ENCODE measurements around the gene TMEM11. TPM values are rescaled to one million over a fixed set of nuclear protein-coding genes. Genes with fewer than 3 reads are reported as not detected.

Gene TMEM11
- polyA plus RNA-seq, 2 of the 4 experiments (the other 2 are of a cell fraction) = 57.7 to 61.0 TPM

DNA sequence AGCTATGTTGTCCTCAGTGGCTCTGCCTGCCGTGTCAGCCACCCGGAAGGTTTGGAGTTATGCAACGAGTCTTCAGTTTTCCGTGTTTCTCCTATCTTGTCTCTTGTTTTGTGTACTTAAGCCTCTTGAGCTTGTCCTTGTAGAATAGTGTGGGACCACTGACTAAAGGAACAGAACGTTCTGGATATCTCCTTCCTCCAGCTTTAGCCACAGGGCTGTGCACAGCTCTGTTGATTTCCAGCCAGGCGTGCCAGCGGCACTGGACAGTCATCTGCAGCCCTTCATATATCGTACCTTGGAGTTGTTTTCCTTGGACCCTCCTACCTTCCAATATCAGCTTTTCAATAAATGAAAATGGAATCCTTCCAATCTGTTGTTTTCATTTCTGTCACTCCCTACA, 39.8 kb downstream of the TMEM11 start:
- Histone ChIP-seq H3K4me3 (no peak overlapping the region), H3K9me3 (no peaks in the 10 kb centered on the region), H3K4me2 (no peak overlapping the region), H3K27ac (no peak overlapping the region), H3K4me1 (no peaks in the 10 kb centered on the region)
- no peak for FAIRE-seq
- POLR2A ChIA-PET = no interaction called here
- no peak for ATAC-seq
- 85% methylated on average over 8 of the region's 8 CpGs for WGBS (ENCODE audit: missing lambda C conversion rate)
- TF ChIP-seq RAD21 (conservative IDR thresholded peaks at IDR 0.05 in 1 of 2, IDR thresholded peaks at IDR 0.05 in 1 of 2) = no peak
- TF ChIP-seq HOXB13 (CRISPR knock-in tag; IDR thresholded peaks at IDR 0.05; ENCODE audit: low read depth) = no peak
- no peak for TF ChIP-seq CBX8 (IDR thresholded peaks at IDR 0.05)
- CTCF ChIA-PET = interaction anchor here (1.7 kb wide), 1 partner anchor 10 kb away, joined by 4 read pairs; no protein-coding TSS in a partner anchor
- DNase-seq (ENCODE audit: low read depth in 1 of 2, low spot score in 1 of 2) = no peak

DNA sequence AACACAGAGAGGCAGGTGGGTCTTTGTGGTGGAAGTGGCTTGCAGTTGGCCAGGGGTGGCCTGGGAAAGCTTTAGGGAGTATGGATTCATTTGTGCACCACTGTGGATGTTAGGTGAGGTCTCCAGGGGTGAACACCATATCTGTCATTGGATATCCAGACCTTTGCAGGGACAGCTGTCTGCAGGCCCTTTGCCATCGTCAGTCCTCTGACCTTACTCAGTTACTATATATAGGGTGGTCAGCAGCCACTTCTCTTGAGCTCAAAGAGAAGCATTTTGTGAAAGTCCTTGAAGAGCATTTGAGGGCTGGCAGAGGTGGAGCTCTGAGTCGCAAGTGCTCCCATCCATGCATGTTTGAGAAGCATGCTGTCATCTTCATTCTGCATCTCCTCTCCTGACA, 40.4 kb downstream of the TMEM11 start:
- Histone ChIP-seq H3K27ac (no peak overlapping the region), H3K9me3 (no peaks in the 10 kb centered on the region), H3K4me1 (no peaks in the 10 kb centered on the region), H3K4me3 (no peak overlapping the region), H3K4me2 (no peak overlapping the region)
- no peak for DNase-seq (ENCODE audit: low read depth in 1 of 2, low spot score in 1 of 2)
- WGBS (ENCODE audit: missing lambda C conversion rate) = 95% methylated on average over 2 of the region's 2 CpGs
- ATAC-seq = no peak
- TF ChIP-seq MYC (IDR thresholded peaks at IDR 0.05; ENCODE audit: borderline replicate concordance, low read length) (no peak), CBX2 (IDR thresholded peaks at IDR 0.05; ENCODE audit: borderline replicate concordance, low read depth) (no peak), REST (IDR thresholded peaks at IDR 0.05) (no peak), BCL3 (IDR thresholded peaks at IDR 0.05) (no peak), EHF (CRISPR knock-in tag; IDR thresholded peaks at IDR 0.05) (no peak), NPAS2 (CRISPR knock-in tag; IDR thresholded peaks at IDR 0.05; ENCODE audit: borderline replicate concordance) (no peak), MAZ (IDR thresholded peaks at IDR 0.05; ENCODE audit: borderline replicate concordance, low read depth, low read length) (no peak), HEYL (CRISPR knock-in tag; IDR thresholded peaks at IDR 0.05) (no peak), SMC3 (IDR thresholded peaks at IDR 0.05) (no peak), CHD2 (IDR thresholded peaks at IDR 0.05; ENCODE audit: low read length, partially characterized antibody) (no peak)
- FAIRE-seq = no peak
- ChIA-PET CTCF (interaction anchor here (1.5 to 1.7 kb wide), 2 partner anchors 9 to 45 kb away, joined by 4 read pairs; no protein-coding TSS in a partner anchor), POLR2A (no interaction called here)

DNA sequence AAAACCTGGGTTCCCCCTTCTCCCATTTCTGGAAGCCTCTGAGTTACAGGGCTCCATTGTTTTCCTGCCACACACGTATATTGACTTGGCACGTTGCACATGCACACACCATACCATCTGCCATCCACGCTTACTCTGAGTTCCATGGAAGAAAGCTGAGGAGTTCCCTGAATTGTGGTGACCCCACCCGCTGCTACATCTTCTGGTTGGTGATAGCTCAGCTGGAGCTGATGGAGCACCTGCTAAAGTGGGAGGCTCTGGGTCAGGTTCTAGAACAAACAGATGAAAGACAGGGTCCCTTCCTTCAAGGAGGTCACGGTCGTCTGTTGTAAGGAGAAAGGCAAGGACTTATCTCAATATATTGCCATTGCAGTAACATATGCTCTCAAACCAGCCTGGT, 41.1 kb downstream of the TMEM11 start:
- WGBS (ENCODE audit: missing lambda C conversion rate) = 93% methylated on average over 6 of the region's 6 CpGs
- CTCF ChIA-PET = interaction anchor here (1.5 to 1.7 kb wide), 2 partner anchors 8 to 44 kb away, joined by 4 read pairs; no protein-coding TSS in a partner anchor

More for the DNA sequence above, 41.1 kb downstream of the TMEM11 start:
- FAIRE-seq (no peak), DNase-seq (ENCODE audit: low read depth in 1 of 2, low spot score in 1 of 2) (no peak), ATAC-seq (no peak)
- Histone ChIP-seq H3K4me2 (no peak overlapping the region), H3K9me3 (no peaks in the 10 kb centered on the region), H3K4me1 (no peaks in the 10 kb centered on the region), H3K4me3 (no peak overlapping the region), H3K27ac (no peak overlapping the region)
- POLR2A ChIA-PET = no interaction called here
- TF ChIP-seq POLR2AphosphoS2 (conservative IDR thresholded peaks at IDR 0.05; ENCODE audit: low read length) (no peak), NFE2L2 (conservative IDR thresholded peaks at IDR 0.05; ENCODE audit: low read length) (no peak), PHF8 (IDR thresholded peaks at IDR 0.05; ENCODE audit: borderline replicate concordance, low read depth) (no peak), PBX3 (IDR thresholded peaks at IDR 0.05) (no peak), NR3C1 (IDR thresholded peaks at IDR 0.05) (no peak), KDM1A (IDR thresholded peaks at IDR 0.05; ENCODE audit: low read depth) (no peak), EP300 (IDR thresholded peaks at IDR 0.05) (no peak), EHF (CRISPR knock-in tag; IDR thresholded peaks at IDR 0.05) (no peak), SREBF2 (IDR thresholded peaks at IDR 0.05) (no peak)
- TF ChIP-seq, protein P1, sequence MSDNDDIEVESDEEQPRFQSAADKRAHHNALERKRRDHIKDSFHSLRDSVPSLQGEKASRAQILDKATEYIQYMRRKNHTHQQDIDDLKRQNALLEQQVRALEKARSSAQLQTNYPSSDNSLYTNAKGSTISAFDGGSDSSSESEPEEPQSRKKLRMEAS (IDR thresholded peaks at IDR 0.05) = no peak

Data from A549 (cell line).